ENCODE measurements around the gene CATSPERZ. TPM values are rescaled to one million over a fixed set of nuclear protein-coding genes. Genes with fewer than 3 reads are reported as not detected.
"Not testable (repeated sequence)": the region's sequence is repeated elsewhere in the genome, so short reads cannot be mapped to it uniquely, and the experiment has no call there.

Gene CATSPERZ
- total RNA-seq, 5 donors from 2014 or later (not counting 1 experiment from before 2014, with no cell fraction given): 0.40 TPM; not detected in 4

GRCh38 chr11:64315667-64316526 is 15.7 kb downstream of the CATSPERZ start:
- H3K4me1 Mint-ChIP-seq: peaks cover 32 to 56% (median 43%) of the 10 kb centered on the region in 3 donors
- H3K27me3 Mint-ChIP-seq; H3K27me3 ChIP-seq (replicated peaks in 1 of 2; ENCODE audit: control insufficient read depth in 2 of 2, extremely low read depth in 1 of 2, insufficient read depth in 2 of 2, low read length in 1 of 2); DNase-seq; H3K9me3 ChIP-seq; ATAC-seq (replicated peaks in 1 of 4); POLR2A ChIA-PET; H3K9me3 Mint-ChIP-seq; H3K4me3 ChIP-seq (ENCODE audit: control insufficient read depth in 1 of 2, extremely low read depth in 1 of 2, low read length in 1 of 2): not testable (repeated sequence)
- Histone ChIP-seq H3K4me1 (ENCODE audit: control insufficient read depth in 1 of 2, extremely low read depth in 1 of 2, insufficient read depth in 2 of 2, low read length in 2 of 2) (peaks cover 2 to 44% of the 10 kb centered on the region in 2 experiments), H3K27ac (ENCODE audit: low read length) (peak overlapping the region; percentile 98), H3K36me3 (ENCODE audit: control insufficient read depth in 2 of 2, extremely low read depth in 1 of 2, insufficient read depth in 1 of 2, low read length in 1 of 2) (peaks cover 0 to 27% of the 10 kb centered on the region in 2 donors)
- WGBS (ENCODE audit: insufficient coverage): 91% methylated on average over 19 of the region's 25 CpGs
- CTCF ChIA-PET: interaction anchor here in 1 of 2 donors (2.6 kb wide), 1 partner anchor 15 kb away, joined by 22 read pairs; the partner anchor contains the start of gene CATSPERZ
- peak overlapping the region; percentile 91 to 96 (median 93) for H3K4me3 Mint-ChIP-seq
- peaks cover 20% of the 10 kb centered on the region for H3K36me3 Mint-ChIP-seq
- peak overlapping the region; percentile 58 to 100 for H3K27ac Mint-ChIP-seq

DNA sequence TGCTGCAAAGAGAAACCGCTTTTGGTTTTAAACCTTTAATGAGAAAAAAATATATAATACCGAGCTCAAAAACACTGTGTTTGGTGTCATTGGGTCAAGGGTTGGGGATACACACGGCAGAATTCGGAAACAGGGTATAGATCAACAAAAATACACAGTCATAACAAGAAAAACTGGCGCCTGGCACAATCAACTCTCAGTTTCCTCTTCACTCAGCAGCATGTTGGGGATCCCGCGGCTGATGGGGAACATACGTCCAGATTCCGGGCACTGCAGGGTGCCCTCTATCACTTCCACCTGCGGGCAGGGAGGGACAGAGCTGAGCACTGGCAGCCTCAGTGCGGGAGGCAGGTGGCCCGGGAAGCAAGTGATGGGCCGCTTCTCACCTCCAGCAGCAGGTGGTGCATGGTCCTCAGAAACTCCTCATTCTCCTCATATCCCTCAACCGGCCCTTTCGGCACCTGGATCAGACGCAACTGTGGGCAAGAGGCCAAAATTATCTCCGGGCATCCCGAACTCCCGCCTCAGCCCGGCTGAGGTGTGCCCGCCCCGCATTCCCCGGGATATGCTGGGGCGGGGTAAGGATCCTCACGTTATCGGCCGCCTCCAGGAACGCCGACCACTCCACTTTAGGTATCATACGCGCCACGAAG is 16.6 kb downstream of the CATSPERZ start:
- peaks cover 2 to 42% of the 10 kb centered on the region in 2 experiments for H3K4me1 ChIP-seq (ENCODE audit: control insufficient read depth in 1 of 2, extremely low read depth in 1 of 2, insufficient read depth in 2 of 2, low read length in 2 of 2)
- ATAC-seq (replicated peaks in 1 of 4): peak in 1 of 4 experiments; percentile 5

DNA sequence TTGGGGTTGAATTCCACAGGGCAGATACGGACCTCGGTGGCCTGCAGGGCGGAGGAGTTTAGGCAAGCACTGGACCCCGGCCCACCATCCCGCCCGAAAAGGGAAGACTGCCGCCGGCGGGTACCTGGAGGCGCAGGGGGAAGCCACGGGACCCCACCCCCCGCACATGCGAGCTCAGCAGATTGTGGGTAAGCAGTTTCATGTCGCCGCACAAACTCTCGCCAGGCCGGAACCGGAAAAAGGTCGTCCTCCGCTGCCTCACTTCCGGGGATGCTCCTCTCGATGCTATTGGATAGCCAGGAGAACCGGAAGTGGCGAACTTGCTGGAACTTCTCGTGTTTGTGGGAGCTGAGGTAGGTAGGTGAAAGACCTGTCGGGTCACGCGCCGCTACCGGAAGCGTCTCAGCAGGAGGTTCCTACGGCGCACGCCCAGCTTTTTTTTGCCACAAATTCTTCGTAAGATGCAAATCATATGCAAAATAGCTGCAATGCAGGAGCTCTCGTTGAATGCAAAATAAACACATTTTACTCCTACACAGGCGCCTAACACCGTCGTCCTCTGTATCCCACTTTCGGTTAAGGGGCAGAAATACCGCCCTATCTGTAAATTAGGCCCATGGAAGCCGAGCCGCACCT is 17.3 kb downstream of the CATSPERZ start, which contains the start of gene TRMT112:
Gene TRMT112 (minus strand): TSS at position 235 of the 636 bp plus-strand sequence. CDS start 33 bp downstream, at position 202.
- H3K36me3 Mint-ChIP-seq: peaks cover 28% of the 10 kb centered on the region
- POLR2A ChIA-PET: interaction anchor here (0.6 to 1.5 kb wide), 16 partner anchors 13 to 1653 kb away, joined by 3 to 16 read pairs (median 5); partner anchors contain the start of genes CCDC88B (in 2 of the 2), BAD (in 1 of the 2), C11orf98 (in 1 of the 2) and CSKMT (in 1 of the 2)
- H3K9me3 Mint-ChIP-seq: no peaks in the 10 kb centered on the region
- Histone ChIP-seq H3K36me3 (ENCODE audit: control insufficient read depth in 2 of 2, extremely low read depth in 1 of 2, insufficient read depth in 1 of 2, low read length in 1 of 2) (peaks cover 0 to 37% of the 10 kb centered on the region in 2 donors), H3K9me3 (no peaks in the 10 kb centered on the region), H3K27ac (ENCODE audit: low read length) (peak within 1 kb of the TSS; percentile 98), H3K4me1 (ENCODE audit: control insufficient read depth in 1 of 2, extremely low read depth in 1 of 2, insufficient read depth in 2 of 2, low read length in 2 of 2) (peaks cover 2 to 42% of the 10 kb centered on the region in 2 experiments), H3K4me3 (ENCODE audit: control insufficient read depth in 1 of 2, extremely low read depth in 1 of 2, low read length in 1 of 2) (peak within 1 kb of the TSS; percentile 76 to 79), H3K27me3 (replicated peaks in 1 of 2; ENCODE audit: control insufficient read depth in 2 of 2, extremely low read depth in 1 of 2, insufficient read depth in 2 of 2, low read length in 1 of 2) (no peaks in the 10 kb centered on the region)
- DNase-seq (peak; percentile 82 to 99 (median 97)), ATAC-seq (replicated peaks in 1 of 4) (peak; percentile 82 to 84 (median 83))
- H3K4me3 Mint-ChIP-seq: peak within 1 kb of the TSS; percentile 91 to 96 (median 93)
- under 1% methylated on average over 40 of the region's 43 CpGs for WGBS (ENCODE audit: insufficient coverage)
- H3K27ac Mint-ChIP-seq: peak within 1 kb of the TSS; percentile 99 to 100
- H3K4me1 Mint-ChIP-seq: peaks cover 29 to 57% (median 43%) of the 10 kb centered on the region in 3 donors
- CTCF ChIA-PET: interaction anchor here (0.6 to 2.6 kb wide), 22 partner anchors 12 to 1654 kb away, joined by 3 to 41 read pairs (median 6); partner anchors contain the start of genes CATSPERZ (in 1 of the 2), CCDC88B (in 1 of the 2), ESRRA (in 1 of the 2) and FKBP2 (in 1 of the 2)
- no peaks in the 10 kb centered on the region for H3K27me3 Mint-ChIP-seq

More for the DNA sequence above, 16.6 kb downstream of the CATSPERZ start:
- no peaks in the 10 kb centered on the region for H3K27me3 ChIP-seq (replicated peaks in 1 of 2; ENCODE audit: control insufficient read depth in 2 of 2, extremely low read depth in 1 of 2, insufficient read depth in 2 of 2, low read length in 1 of 2)
- peaks cover 30 to 59% (median 44%) of the 10 kb centered on the region in 3 donors for H3K4me1 Mint-ChIP-seq
- H3K27me3 Mint-ChIP-seq: no peaks in the 10 kb centered on the region
- peaks cover 28% of the 10 kb centered on the region for H3K36me3 Mint-ChIP-seq
- H3K4me3 ChIP-seq (ENCODE audit: control insufficient read depth in 1 of 2, extremely low read depth in 1 of 2, low read length in 1 of 2): peak overlapping the region; percentile 76 to 79
- ChIA-PET POLR2A (interaction anchor here (0.6 to 1.5 kb wide), 7 partner anchors 9 to 131 kb away, joined by 3 to 10 read pairs (median 5); partner anchors contain the start of genes BAD (in 1 of the 2), ESRRA (in 1 of the 2), GPR137 (in 1 of the 2) and STIP1 (in 1 of the 2)), CTCF (interaction anchor here (0.6 to 2.6 kb wide), 13 partner anchors 12 to 1653 kb away, joined by 4 to 41 read pairs (median 11); partner anchors contain the start of genes CATSPERZ (in 1 of the 2), CCDC88B (in 1 of the 2), ESRRA (in 1 of the 2) and GPR137 (in 1 of the 2))
- peaks cover 0 to 35% of the 10 kb centered on the region in 2 donors for H3K36me3 ChIP-seq (ENCODE audit: control insufficient read depth in 2 of 2, extremely low read depth in 1 of 2, insufficient read depth in 1 of 2, low read length in 1 of 2)
- peak overlapping the region; percentile 91 to 96 (median 93) for H3K4me3 Mint-ChIP-seq
- H3K9me3 Mint-ChIP-seq: no peaks in the 10 kb centered on the region
- peak in 26 of 35 experiments; percentile 17 to 70 (median 42) for DNase-seq
- peak overlapping the region; percentile 99 to 100 for H3K27ac Mint-ChIP-seq
- WGBS (ENCODE audit: insufficient coverage): under 1% methylated on average over 27 of the region's 32 CpGs
- no peaks in the 10 kb centered on the region for H3K9me3 ChIP-seq
- peak overlapping the region; percentile 98 for H3K27ac ChIP-seq (ENCODE audit: low read length)

- peak within 1 kb of the TSS; percentile 76 to 79 for H3K4me3 ChIP-seq (ENCODE audit: control insufficient read depth in 1 of 2, extremely low read depth in 1 of 2, low read length in 1 of 2)
- peak within 1 kb of the TSS; percentile 91 to 96 (median 93) for H3K4me3 Mint-ChIP-seq
- CTCF ChIA-PET: interaction anchor here (0.6 to 2.6 kb wide), 22 partner anchors 13 to 1751 kb away, joined by 3 to 41 read pairs (median 5); partner anchors contain the start of genes CATSPERZ (in 1 of the 2), CCDC88B (in 1 of the 2), ESRRA (in 1 of the 2) and FKBP2 (in 1 of the 2)
- 0% methylated on average over 33 of the region's 61 CpGs for WGBS (ENCODE audit: insufficient coverage)
- DNase-seq: peak; percentile 84 to 98 (median 94)
- H3K27ac ChIP-seq (ENCODE audit: low read length): peak within 1 kb of the TSS; percentile 98
- POLR2A ChIA-PET: interaction anchor here (0.6 to 1.5 kb wide), 19 partner anchors 13 to 1653 kb away, joined by 3 to 16 read pairs (median 5); partner anchors contain the start of genes CCDC88B (in 2 of the 2), BAD (in 1 of the 2), C11orf98 (in 1 of the 2) and CSKMT (in 1 of the 2)
- no peaks in the 10 kb centered on the region for H3K27me3 ChIP-seq (replicated peaks in 1 of 2; ENCODE audit: control insufficient read depth in 2 of 2, extremely low read depth in 1 of 2, insufficient read depth in 2 of 2, low read length in 1 of 2)
- peaks cover 2 to 35% of the 10 kb centered on the region in 2 experiments for H3K4me1 ChIP-seq (ENCODE audit: control insufficient read depth in 1 of 2, extremely low read depth in 1 of 2, insufficient read depth in 2 of 2, low read length in 2 of 2)
- H3K36me3 Mint-ChIP-seq: peaks cover 22% of the 10 kb centered on the region
- H3K36me3 ChIP-seq (ENCODE audit: control insufficient read depth in 2 of 2, extremely low read depth in 1 of 2, insufficient read depth in 1 of 2, low read length in 1 of 2): peaks cover 0 to 43% of the 10 kb centered on the region in 2 donors
- peaks cover 22 to 49% (median 36%) of the 10 kb centered on the region in 3 donors for H3K4me1 Mint-ChIP-seq
- no peaks in the 10 kb centered on the region for H3K27me3 Mint-ChIP-seq
- H3K9me3 Mint-ChIP-seq: no peaks in the 10 kb centered on the region
- peak within 1 kb of the TSS; percentile 99 to 100 for H3K27ac Mint-ChIP-seq
- peak; percentile 77 to 85 (median 82) for ATAC-seq (replicated peaks in 1 of 4)
- H3K9me3 ChIP-seq: no peaks in the 10 kb centered on the region
Measured at GRCh38 chr11:64317961-64318765, 18.0 kb downstream of the CATSPERZ start, which contains the start of gene PRDX5. Gene PRDX5, plus strand, starts transcription at chr11:64318121. Its CDS starts 95 bp downstream, at chr11:64318216.
